SK-N-MC (cell line): ENCODE measurements around the gene MRTFA.
A peak's percentile ranks its signal among the peaks of the same experiment; 100 is the strongest.
"Not testable (repeated sequence)": the region's sequence is repeated elsewhere in the genome, so short reads cannot be mapped to it uniquely, and the experiment has no call there.

Experiments
- DNase-seq: peaks from one replicate; pipeline ENCODE4 v3.0.0-alpha.2; 2011; ENCODE audit warnings: low read depth, low spot score
- H3K27ac ChIP-seq: fragments of 200-600 bp; sonication (generic); 2 replicates; pipeline ENCODE4 v1.5.1; 2016; ENCODE audit warnings: mixed run types
- H3K36me3 ChIP-seq: fragments of 200-600 bp; sonication (generic); 2 replicates; pipeline ENCODE4 v1.6.1; 2017; ENCODE audit warnings: antibody characterized with exemption, low read length, mixed read lengths; ENCODE audit not compliant: insufficient read depth
- H3K4me3 ChIP-seq: fragments of 200-600 bp; sonication (generic); 2 replicates; pipeline ENCODE4 v1.5.1; 2016
- H3K9ac ChIP-seq: fragments of 200-600 bp; sonication (generic); 2 replicates; pipeline ENCODE4 v1.8.0; 2017; ENCODE audit warnings: mixed run types, mixed read lengths; ENCODE audit not compliant: insufficient read length
- H3K9me3 ChIP-seq: fragments of 200-600 bp; sonication (generic); 2 replicates; pipeline ENCODE4 v1.6.1; 2017; ENCODE audit warnings: low read depth, mild to moderate bottlenecking, antibody characterized with exemption, low read length, moderate library complexity, mixed read lengths
- EZH2 ChIP-seq: fragments of 200-600 bp; sonication (generic); IDR thresholded peaks from one replicate; pipeline ENCODE4 v1.6.1; 2017; ENCODE audit warnings: antibody characterized with exemption
- FOXP2 ChIP-seq: optimal IDR thresholded peaks from 2 replicates; pipeline ENCODE3; 2011; ENCODE audit warnings: mild to moderate bottlenecking, moderate library complexity; ENCODE audit not compliant: insufficient read depth; ENCODE audit errors: extremely low read length, control extremely low read depth
- POLR2AphosphoS5 ChIP-seq: IDR thresholded peaks from 2 replicates; pipeline ENCODE4 v1.6.1; 2012; ENCODE audit warnings: mild to moderate bottlenecking, low read depth, low read length, borderline replicate concordance

The MRTFA gene

GRCh38 chr22:40628354-40629042, 8.0 kb downstream of the MRTFA start:
- H3K27ac ChIP-seq = no peak overlapping the region
- DNase-seq = no peak
- no peak overlapping the region for H3K4me3 ChIP-seq

GRCh38 chr22:40627612-40628011, 8.9 kb downstream of the MRTFA start:
- Histone ChIP-seq H3K9ac (no peak overlapping the region), H3K4me3 (no peak overlapping the region), H3K36me3 (no peaks in the 10 kb centered on the region), H3K27ac (no peak overlapping the region), H3K9me3 (no peaks in the 10 kb centered on the region)
- DNase-seq = no peak
- no peak for TF ChIP-seq POLR2AphosphoS5
- no peak for TF ChIP-seq FOXP2
- no peak for TF ChIP-seq EZH2

More at GRCh38 chr22:40628354-40629042, 8.0 kb downstream of the MRTFA start:
- Histone ChIP-seq H3K9me3 (no peaks in the 10 kb centered on the region), H3K36me3 (no peaks in the 10 kb centered on the region), H3K9ac (no peak overlapping the region)
- TF ChIP-seq FOXP2 (no peak), POLR2AphosphoS5 (no peak)

GRCh38 chr22:40626851-40627250, 9.7 kb downstream of the MRTFA start:
- TF ChIP-seq POLR2AphosphoS5 (no peak), EZH2 (no peak), FOXP2 (no peak)
- no peak for DNase-seq
- Histone ChIP-seq H3K27ac (no peak overlapping the region), H3K9ac (no peak overlapping the region), H3K4me3 (no peak overlapping the region), H3K36me3 (no peaks in the 10 kb centered on the region), H3K9me3 (no peaks in the 10 kb centered on the region)

GRCh38 chr22:40625794-40626193, 10.7 kb downstream of the MRTFA start:
- H3K4me3 ChIP-seq, DNase-seq, H3K36me3 ChIP-seq, H3K27ac ChIP-seq, H3K9ac ChIP-seq, H3K9me3 ChIP-seq: not testable (repeated sequence)

- H3K4me3 ChIP-seq, H3K9ac ChIP-seq, H3K36me3 ChIP-seq, H3K27ac ChIP-seq, DNase-seq, H3K9me3 ChIP-seq: not testable (repeated sequence)
Measured at GRCh38 chr22:40625281-40625680, 11.2 kb downstream of the MRTFA start.

- no peak for TF ChIP-seq EZH2
- no peak for TF ChIP-seq FOXP2
- no peak for TF ChIP-seq POLR2AphosphoS5
- H3K9ac ChIP-seq = no peak overlapping the region
- H3K9me3 ChIP-seq = 0 out of 2 replicates have a peak, but pooled peaks cover 5% of the 10 kb centered on the region
- 0 out of 2 replicates have a peak overlapping the region, but pooled peaks have one; percentile 25 for H3K27ac ChIP-seq
- no peak for DNase-seq
- no peak overlapping the region for H3K4me3 ChIP-seq
- no peaks in the 10 kb centered on the region for H3K36me3 ChIP-seq
Measured at GRCh38 chr22:40624770-40625169, 11.7 kb downstream of the MRTFA start.

- DNase-seq = no peak
Measured at GRCh38 chr22:40621309-40622151, 15.0 kb downstream of the MRTFA start.

GRCh38 chr22:40620464-40621046, 16.0 kb downstream of the MRTFA start:
- Histone ChIP-seq H3K9ac (no peak overlapping the region), H3K4me3 (no peak overlapping the region), H3K36me3 (no peaks in the 10 kb centered on the region), H3K9me3 (0 out of 2 replicates have a peak, but pooled peaks cover 5% of the 10 kb centered on the region), H3K27ac (no peak overlapping the region)
- TF ChIP-seq EZH2 (no peak), POLR2AphosphoS5 (no peak), FOXP2 (no peak)
- DNase-seq = no peak

More at GRCh38 chr22:40621309-40622151, 15.0 kb downstream of the MRTFA start:
- Histone ChIP-seq H3K36me3 (no peaks in the 10 kb centered on the region), H3K9me3 (0 out of 2 replicates have a peak, but pooled peaks cover 5% of the 10 kb centered on the region), H3K9ac (no peak overlapping the region), H3K27ac (no peak overlapping the region), H3K4me3 (no peak overlapping the region)
- TF ChIP-seq EZH2 = no peak
- TF ChIP-seq POLR2AphosphoS5 = no peak
- TF ChIP-seq FOXP2 = no peak
